Peyer's patch (tissue), 4 donors: ENCODE data around the gene SARM1. TPM values are rescaled to one million over a fixed set of nuclear protein-coding genes. Genes with fewer than 3 reads are reported as not detected.

Experiments used
- DNase-seq, 3 donors: peaks; one replicate each; pipeline ENCODE4 v3.0.0-alpha.2; 2017 to 2019
- H3K27ac ChIP-seq, 4 donors: fragments of 200-600 bp; sonication (generic); one replicate each; pipeline ENCODE4 v1.5.1; 2016 to 2019
- H3K27me3 ChIP-seq, 2 donors: fragments of 200-600 bp; sonication (generic); one replicate each; pipeline ENCODE4 v1.5.1; 2019
- H3K36me3 ChIP-seq, 3 donors: fragments of 200-600 bp; sonication (generic); one replicate each; pipeline ENCODE4 v1.5.1; 2016 to 2019
- H3K4me1 ChIP-seq, 4 donors: fragments of 200-600 bp; sonication (generic); one replicate each; pipeline ENCODE4 v1.5.1; 2016 to 2019
- H3K4me3 ChIP-seq, 4 donors: fragments of 200-600 bp; sonication (generic); 1 replicate in 3 of 4; 2 replicates in 1 of 4; pipeline ENCODE4 v1.5.1; 2016 to 2019; ENCODE audit warnings: mild to moderate bottlenecking in 1 of 4
- H3K9me3 ChIP-seq, 4 donors: fragments of 200-600 bp; sonication (generic); one replicate each; pipeline ENCODE4 v1.5.1; 2016 to 2019; ENCODE audit warnings: mild to moderate bottlenecking in 1 of 4
- POLR2A ChIP-seq, 2 donors: fragments of 450-650 bp; IDR thresholded peaks; one replicate each; pipeline ENCODE4 v1.5.1; 2017; ENCODE audit warnings: antibody characterized with exemption in 2 of 2, mild to moderate bottlenecking in 2 of 2, moderate library complexity in 2 of 2
- total RNA-seq, 4 donors: library from RNA; depleted of rRNA; stranded (reverse); fragments of >200 nt; gene quantifications; one replicate each; pipeline ENCODE4 v1.1.0, GENCODE V29; 2016
- TF ChIP-seq, protein P1 (sequence below), 6 experiments: fragments of 450-650 bp in 4 of 6; fragments of 200-600 bp in 2 of 6; sonication (generic) in 1 of 6; IDR thresholded peaks; one replicate each; pipeline ENCODE4 v1.5.1; 2017 to 2019; ENCODE audit warnings: antibody characterized with exemption in 6 of 6, mild to moderate bottlenecking in 3 of 6, moderate library complexity in 1 of 6

Gene SARM1
- total RNA-seq, 4 donors from 2014 or later: 12.8 to 37.6 (median 24.6) TPM

DNA sequence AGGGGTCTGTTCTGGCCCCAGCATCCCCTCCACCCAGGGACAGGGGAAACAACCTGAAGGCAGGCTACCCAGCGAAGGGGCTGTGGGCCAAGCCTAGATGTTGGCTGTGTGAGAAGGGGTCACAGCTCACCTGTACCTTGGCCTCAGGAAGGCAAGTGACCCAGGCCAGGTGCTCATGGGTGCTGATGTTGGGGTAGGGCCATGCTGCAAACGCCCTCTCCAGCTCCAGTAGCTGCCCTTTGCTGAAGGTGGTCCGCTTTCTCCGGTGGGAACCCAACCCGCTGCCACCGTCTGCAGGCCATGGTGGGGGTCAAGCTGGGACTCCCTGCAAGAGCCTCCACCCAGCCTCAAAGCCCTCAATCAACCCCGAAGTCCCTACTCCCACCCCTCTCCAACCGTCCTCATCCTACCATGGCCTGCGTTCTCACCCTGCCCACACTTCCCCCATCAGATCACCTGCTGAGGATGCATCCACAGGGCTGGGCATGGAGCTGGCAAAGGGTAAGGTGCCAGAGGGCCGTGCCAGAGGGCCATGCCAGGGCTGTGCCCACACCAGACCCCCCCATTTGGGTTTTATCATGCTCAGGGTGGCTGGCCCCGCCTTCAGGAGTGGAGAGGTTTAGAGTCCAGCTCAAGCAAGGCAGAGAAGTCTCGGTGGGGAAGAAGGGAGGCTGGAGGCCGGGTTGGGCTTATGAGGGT is 6.7 kb upstream of the SARM1 start, which contains the start of gene SEBOX:
Gene SEBOX, minus strand, starts transcription at position 535 of the 699 bp plus-strand sequence. Its CDS starts 48 bp downstream, at position 487.
- peaks cover 0 to 47% (median 10%) of the 10 kb centered on the region in 3 donors for H3K36me3 ChIP-seq

DNA sequence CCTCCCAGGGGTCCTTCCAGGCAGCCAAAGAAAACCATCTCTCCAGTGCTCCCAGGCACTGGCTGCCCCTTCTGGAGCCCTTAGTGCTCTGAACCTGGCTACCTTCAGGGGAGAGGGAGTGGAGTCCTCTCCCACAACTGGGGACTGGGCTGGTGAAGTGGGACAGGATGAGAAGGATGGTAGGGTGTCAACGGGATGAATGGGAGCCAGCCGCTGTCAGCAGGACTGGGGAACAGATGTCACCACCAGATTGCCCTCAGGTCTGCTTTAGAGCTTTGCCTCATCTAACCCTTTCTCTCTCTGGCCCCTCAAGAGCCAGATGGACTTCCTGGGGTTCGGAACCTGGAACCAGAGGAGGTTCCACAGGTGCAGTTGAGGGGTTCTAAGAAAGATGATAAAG is 6.0 kb upstream of the SARM1 start:
- no peak overlapping the region for H3K27ac ChIP-seq
- H3K9me3 ChIP-seq: no peaks in the 10 kb centered on the region
- no peak for DNase-seq
- peaks cover 0 to 40% (median 5%) of the 10 kb centered on the region in 3 donors for H3K36me3 ChIP-seq
- H3K4me3 ChIP-seq: no peak overlapping the region
- no peaks in the 10 kb centered on the region for H3K27me3 ChIP-seq
- TF ChIP-seq, protein P1, sequence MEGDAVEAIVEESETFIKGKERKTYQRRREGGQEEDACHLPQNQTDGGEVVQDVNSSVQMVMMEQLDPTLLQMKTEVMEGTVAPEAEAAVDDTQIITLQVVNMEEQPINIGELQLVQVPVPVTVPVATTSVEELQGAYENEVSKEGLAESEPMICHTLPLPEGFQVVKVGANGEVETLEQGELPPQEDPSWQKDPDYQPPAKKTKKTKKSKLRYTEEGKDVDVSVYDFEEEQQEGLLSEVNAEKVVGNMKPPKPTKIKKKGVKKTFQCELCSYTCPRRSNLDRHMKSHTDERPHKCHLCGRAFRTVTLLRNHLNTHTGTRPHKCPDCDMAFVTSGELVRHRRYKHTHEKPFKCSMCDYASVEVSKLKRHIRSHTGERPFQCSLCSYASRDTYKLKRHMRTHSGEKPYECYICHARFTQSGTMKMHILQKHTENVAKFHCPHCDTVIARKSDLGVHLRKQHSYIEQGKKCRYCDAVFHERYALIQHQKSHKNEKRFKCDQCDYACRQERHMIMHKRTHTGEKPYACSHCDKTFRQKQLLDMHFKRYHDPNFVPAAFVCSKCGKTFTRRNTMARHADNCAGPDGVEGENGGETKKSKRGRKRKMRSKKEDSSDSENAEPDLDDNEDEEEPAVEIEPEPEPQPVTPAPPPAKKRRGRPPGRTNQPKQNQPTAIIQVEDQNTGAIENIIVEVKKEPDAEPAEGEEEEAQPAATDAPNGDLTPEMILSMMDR (IDR thresholded peaks at IDR 0.05): no peak
- TF ChIP-seq POLR2A (IDR thresholded peaks at IDR 0.05): no peak
- H3K4me1 ChIP-seq: peaks cover 0 to 6% (median 0%) of the 10 kb centered on the region in 4 donors

More for the DNA sequence above, 6.7 kb upstream of the SARM1 start, which contains the start of gene SEBOX:
- Histone ChIP-seq H3K9me3 (no peaks in the 10 kb centered on the region), H3K27me3 (no peaks in the 10 kb centered on the region), H3K27ac (no peak within 1 kb of the TSS), H3K4me1 (no peaks in the 10 kb centered on the region), H3K4me3 (no peak within 1 kb of the TSS)
- no peak for TF ChIP-seq POLR2A (IDR thresholded peaks at IDR 0.05)
- TF ChIP-seq, protein P1 (IDR thresholded peaks at IDR 0.05): no peak
- DNase-seq: peak in 1 of 3 donors; percentile 37

- H3K27ac ChIP-seq: no peak overlapping the region
- H3K4me3 ChIP-seq: no peak overlapping the region
- no peaks in the 10 kb centered on the region for H3K9me3 ChIP-seq
- no peaks in the 10 kb centered on the region for H3K27me3 ChIP-seq
- peak in 1 of 3 donors; percentile 25 for DNase-seq
- H3K36me3 ChIP-seq: peaks cover 0 to 29% (median 0%) of the 10 kb centered on the region in 3 donors
- no peak for TF ChIP-seq POLR2A (IDR thresholded peaks at IDR 0.05)
- TF ChIP-seq, protein P1 (IDR thresholded peaks at IDR 0.05): no peak
- peaks cover 0 to 17% (median 0%) of the 10 kb centered on the region in 4 donors for H3K4me1 ChIP-seq
Measured at GRCh38 chr17:28366605-28367004, 4.9 kb upstream of the SARM1 start.

DNA sequence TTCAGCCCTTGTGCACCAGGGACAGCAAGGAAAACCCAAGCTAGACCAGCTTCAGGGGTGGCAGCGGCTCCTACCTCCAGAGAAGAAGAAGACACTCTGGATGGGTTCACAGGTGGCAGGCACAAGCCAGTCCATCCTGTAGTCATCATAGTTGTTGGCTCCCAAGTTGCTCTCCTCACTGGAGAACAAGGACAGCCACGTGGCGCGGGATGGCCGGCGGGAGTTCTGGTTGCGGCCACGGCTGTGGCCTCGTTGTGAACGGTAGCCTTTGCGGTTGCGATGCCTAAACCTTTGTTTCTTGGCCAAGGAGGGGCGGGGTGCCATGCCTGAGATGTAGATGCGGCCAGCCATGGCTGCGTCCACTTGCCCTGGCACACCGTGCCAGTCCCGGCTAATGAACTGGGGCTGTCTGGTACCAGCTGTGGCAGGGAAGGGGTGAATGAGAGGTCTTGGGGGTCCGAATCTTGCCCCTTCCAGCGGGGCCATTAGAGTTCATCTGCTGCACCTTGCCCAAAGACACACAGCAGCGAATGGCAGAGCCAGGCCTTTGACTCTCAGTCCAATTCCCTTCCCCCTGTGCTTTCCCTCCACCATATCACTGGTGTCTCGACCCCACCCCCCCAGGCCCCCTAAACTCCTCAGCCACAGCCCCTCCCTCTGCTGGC is 3.7 kb upstream of the SARM1 start:
- Histone ChIP-seq H3K4me1 (peaks cover 0 to 28% (median 3%) of the 10 kb centered on the region in 4 donors), H3K9me3 (no peaks in the 10 kb centered on the region), H3K27ac (no peak overlapping the region), H3K27me3 (no peaks in the 10 kb centered on the region), H3K4me3 (no peak overlapping the region), H3K36me3 (peaks cover 0 to 17% (median 0%) of the 10 kb centered on the region in 3 donors)
- TF ChIP-seq, protein P1 (IDR thresholded peaks at IDR 0.05): no peak
- TF ChIP-seq POLR2A (IDR thresholded peaks at IDR 0.05): no peak
- peak in 1 of 3 donors; percentile 36 for DNase-seq

DNA sequence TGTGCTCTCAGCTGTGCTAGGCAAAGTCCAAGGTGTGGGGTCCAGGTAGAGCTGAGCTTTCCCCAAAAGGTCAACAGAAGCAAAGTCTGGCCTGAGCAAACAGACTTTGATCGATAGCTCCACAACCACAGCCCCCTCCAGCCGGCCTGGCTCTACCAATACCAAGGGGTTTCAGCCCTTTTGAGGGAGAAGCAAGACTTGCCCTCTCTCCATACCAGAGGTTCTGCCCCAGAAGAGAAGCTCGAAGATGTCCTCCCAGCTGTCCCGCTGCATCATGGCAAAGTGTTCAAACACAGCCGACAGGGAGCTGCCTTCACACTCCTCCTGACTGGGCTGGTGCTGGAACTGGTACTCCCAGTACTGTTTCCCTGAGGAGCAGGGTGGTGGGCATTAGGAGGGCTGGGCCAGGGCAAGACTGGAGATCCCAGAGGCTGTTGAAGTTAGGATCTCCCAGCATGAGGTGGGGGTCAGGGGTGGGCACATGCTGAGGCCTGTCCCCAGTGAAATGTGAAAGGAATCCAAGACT is 3.1 kb upstream of the SARM1 start:
- no peak for TF ChIP-seq POLR2A (IDR thresholded peaks at IDR 0.05)
- TF ChIP-seq, protein P1 (IDR thresholded peaks at IDR 0.05): no peak
- H3K36me3 ChIP-seq: peaks cover 0 to 11% (median 0%) of the 10 kb centered on the region in 3 donors
- H3K4me1 ChIP-seq: peaks cover 0 to 33% (median 3%) of the 10 kb centered on the region in 4 donors
- H3K27ac ChIP-seq: no peak overlapping the region
- no peaks in the 10 kb centered on the region for H3K9me3 ChIP-seq
- no peaks in the 10 kb centered on the region for H3K27me3 ChIP-seq
- H3K4me3 ChIP-seq: no peak overlapping the region
- peak in 1 of 3 donors; percentile 35 for DNase-seq
